ENCODE data around the gene ZDHHC17.

The ZDHHC17 gene

GRCh38 chr12:76847260-76847659 is 83.3 kb downstream of the ZDHHC17 start:
- no peak for DNase-seq

DNA sequence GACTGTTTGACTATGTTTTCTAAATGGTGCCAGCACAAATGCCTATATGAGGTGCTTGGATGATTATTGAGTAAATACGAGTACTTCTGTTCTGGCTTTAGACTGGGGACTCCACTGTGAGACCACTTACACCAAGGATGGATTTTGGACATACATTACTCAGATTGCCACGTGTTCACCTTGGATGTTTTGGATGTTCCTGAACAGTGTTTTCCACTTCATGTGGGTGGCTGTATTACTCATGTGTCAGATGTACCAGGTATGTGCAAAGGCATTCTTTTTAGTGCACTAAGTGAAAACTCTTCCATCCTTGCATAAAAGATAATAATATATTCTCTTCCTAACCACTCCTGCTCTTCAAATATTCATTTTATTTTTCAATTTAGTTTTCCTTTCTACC is 84.2 kb downstream of the ZDHHC17 start:
- no peak for DNase-seq

DNA sequence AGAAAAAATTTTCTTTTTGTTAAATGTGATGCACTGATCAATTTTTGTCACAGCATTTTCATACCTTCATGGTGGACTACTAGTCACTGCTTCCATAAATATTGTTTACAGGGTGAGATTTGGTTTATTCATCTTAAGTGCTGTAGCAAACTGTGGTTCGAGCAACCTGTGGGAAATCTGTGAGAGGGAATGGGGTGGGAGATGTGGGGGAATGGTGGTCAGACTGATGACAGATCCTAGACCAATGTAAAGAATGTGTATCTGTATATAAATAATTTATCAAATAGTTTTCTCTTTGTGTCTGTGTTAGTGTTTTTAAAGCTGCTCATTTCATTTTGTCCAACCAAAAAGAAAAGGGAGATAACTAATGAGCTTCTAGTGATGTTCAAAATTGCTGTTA is 88.2 kb downstream of the ZDHHC17 start:
- no peak for DNase-seq

- no peak for DNase-seq
Observed at GRCh38 chr12:76855271-76855670, 91.4 kb downstream of the ZDHHC17 start.

- DNase-seq = no peak
Observed at GRCh38 chr12:76856018-76856644, 92.2 kb downstream of the ZDHHC17 start.

- no peak for DNase-seq
Observed at GRCh38 chr12:76859611-76860010, 95.7 kb downstream of the ZDHHC17 start.

DNA sequence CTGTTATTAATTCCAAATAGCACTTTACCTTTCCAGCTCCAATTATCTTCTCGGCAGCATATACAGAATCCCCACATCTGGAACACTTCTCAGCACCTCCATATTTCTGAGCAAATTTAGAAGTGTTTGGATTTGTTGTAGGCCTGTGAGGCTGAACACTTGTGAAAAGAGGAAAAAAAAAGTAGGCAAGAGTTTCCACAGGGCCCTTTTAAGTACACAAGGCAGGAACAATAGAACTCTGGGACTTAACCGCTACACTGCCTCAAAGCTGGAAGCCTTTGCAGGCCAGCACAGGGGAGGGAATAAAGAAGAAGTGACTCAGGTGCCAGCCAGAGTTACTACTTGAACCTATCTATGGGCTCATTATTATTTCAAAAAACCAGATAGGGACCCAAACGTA is 96.3 kb downstream of the ZDHHC17 start:
- no peak for DNase-seq

GRCh38 chr12:76863005-76863670 is 99.2 kb downstream of the ZDHHC17 start:
- no peak for DNase-seq

DNA sequence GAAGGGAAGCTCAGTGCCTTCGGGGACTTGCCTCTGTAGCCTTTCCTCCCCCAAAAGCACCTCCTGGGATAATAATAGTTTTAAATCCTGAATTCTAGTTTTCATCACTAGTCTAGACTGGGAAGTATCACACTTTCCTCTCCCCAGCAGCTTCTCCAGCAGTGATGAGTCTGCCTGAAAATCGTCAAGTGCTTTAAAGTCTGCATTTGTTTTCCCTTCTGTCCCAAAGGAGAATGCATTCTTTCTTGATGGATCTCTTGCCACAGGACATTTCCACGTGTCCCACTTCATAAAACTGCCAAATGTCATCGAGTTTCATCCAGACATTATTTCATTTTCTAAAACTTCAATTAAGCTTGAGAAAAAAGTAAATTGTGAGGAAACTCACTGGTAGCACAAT is 99.9 kb downstream of the ZDHHC17 start:
- DNase-seq = no peak

DNA sequence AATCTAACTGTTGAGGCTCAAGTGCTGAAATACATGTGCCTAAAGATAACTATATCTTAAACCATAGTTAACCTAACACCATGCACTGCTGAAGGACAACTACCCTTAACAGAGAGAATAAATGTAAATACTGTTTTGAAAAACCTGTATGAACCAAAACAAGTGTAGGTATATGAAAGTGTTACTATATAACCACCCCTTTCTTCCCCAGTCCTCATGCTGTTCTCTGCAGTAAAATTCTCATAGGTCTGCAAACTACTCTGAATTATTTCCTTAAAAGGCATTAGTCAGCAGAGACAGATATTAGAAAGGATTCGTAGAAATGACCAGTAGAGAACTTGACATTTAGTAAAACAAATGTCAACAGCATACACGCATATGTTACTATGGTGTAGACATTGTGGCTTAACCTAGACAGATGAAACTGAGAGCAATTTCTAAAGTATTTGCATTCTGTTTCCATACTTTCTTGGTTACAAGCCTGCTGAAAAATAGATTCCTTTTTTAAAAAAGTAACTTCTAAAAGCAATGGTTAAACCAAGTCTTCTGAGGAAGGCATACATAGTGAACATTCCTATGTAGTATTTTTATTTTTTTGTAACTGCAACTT is 101.0 kb downstream of the ZDHHC17 start:
- no peak for DNase-seq

- DNase-seq = peak; percentile 75
Observed at GRCh38 chr12:76866151-76866567, 102.2 kb downstream of the ZDHHC17 start.

DNA sequence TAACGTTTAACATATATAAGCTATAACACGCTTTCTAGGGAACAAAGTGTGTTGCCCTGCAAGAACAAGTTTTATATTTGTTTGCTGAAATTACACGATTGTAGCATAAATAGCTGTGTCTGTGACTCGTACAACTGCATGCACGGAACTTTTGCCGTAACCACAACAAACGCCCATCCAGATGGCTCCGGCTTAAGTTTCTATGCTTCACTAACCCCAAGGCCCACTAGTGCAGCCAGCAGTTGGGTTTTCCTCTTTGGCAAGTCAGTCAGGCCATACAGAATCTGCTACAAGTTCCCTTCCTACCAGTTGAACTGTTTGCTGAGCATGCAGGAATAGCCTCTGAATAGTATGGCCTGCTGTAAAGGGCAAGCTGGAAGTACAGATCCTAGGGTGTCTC is 102.8 kb downstream of the ZDHHC17 start:
- DNase-seq = peak; percentile 69

- DNase-seq = no peak
Observed at GRCh38 chr12:76871082-76871481, 107.2 kb downstream of the ZDHHC17 start.

DNA sequence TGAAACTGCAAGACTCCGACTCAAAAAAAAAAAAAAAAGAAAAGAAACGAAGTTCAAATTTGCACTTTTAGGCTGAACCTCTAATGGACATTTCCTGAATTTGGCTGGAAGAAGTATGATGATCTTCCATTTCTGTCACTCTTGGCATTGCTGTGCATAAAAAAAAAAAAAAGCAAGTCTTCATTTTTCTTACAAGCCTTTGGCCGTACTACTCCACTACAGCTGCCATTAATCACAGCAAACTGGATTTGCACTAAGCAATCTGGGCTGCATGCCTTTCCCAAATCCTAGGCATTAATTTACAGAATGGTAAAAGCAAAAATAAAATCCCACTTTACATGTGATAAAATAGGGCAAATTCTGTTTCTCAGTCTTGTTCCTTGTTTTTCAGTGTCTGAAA is 107.8 kb downstream of the ZDHHC17 start:
- DNase-seq = no peak

- DNase-seq = no peak
Observed at GRCh38 chr12:76872415-76872814, 108.5 kb downstream of the ZDHHC17 start.

DNA sequence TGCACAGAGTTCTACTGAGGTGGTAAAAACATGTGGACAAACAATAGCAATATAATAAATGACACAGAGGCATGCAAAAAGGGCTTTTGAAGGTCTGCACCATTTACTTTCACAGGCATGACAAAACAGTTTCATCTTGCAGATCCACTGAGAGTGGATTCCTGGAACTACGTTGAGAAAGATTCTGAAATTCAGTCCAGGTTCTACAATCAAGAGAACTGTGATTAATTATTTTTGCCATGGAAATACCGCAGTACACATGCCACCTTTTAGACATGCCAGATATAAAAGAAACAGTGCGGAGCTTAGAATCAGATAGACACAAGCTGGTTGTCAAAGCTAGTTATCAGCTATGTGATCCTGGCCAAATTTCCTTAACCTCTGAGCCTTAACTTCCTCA is 110.1 kb downstream of the ZDHHC17 start:
- DNase-seq = no peak

- DNase-seq = no peak
Observed at GRCh38 chr12:76874491-76875190, 110.7 kb downstream of the ZDHHC17 start.

GRCh38 chr12:76876696-76877229 is 112.8 kb downstream of the ZDHHC17 start:
- no peak for DNase-seq

GRCh38 chr12:76878099-76878898 is 114.4 kb downstream of the ZDHHC17 start:
- DNase-seq = peak; percentile 38

- peak; percentile 94 for DNase-seq
Observed at GRCh38 chr12:76878899-76879709, 115.2 kb downstream of the ZDHHC17 start, which contains the start of gene CSRP2. Gene CSRP2 (minus strand): TSS chr12:76879019. CDS start chr12:76866260, 12,759 bp downstream.

DNA sequence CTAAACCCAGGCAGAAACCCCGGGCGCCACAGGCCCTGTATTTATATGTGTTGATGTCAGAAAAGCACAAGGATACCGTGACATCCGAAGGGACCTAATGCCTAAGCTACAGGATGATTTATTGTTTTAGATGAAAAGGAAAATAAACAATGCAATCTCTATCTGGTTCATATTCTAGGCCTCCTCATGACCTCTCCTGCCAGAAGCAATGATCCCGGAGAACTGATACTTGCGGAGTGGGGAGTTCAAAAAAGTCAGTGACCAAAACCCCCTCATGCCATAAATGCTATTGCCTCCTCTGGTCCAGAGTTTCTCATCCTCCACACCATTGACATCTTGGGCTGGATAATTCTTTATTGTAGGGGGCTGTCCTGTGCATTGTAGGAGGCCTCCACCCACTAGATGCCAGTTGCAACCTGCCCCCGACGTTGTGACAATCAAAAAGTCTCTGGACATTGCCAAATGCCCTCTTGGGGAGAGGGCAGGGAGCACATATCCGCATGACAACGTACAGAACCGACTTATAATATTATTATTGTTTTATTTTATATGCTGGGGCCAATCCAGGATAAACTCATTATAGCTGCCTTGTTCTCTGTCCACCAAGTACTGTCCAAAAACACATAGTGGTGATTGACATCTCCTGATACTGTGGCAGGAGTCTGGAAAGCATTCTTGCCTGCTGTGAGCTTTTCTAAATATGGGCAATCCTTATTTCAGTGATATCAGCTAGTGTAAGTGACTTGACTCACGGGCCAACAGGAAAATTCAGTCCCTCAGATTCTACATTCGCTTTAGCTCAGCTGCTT is 116.0 kb downstream of the ZDHHC17 start:
- peak; percentile 21 for DNase-seq
